Stomach smooth muscle (tissue), 2 donors: ENCODE measurements around the gene HCLS1.
"Not testable (repeated sequence)": the region's sequence is repeated elsewhere in the genome, so short reads cannot be mapped to it uniquely, and the experiment has no call there.

Source experiments
- H3K27ac ChIP-seq: one replicate; pipeline ENCODE4 v1.7.0; 2013; ENCODE audit warnings: mild to moderate bottlenecking, low read length, inconsistent platforms
- H3K27me3 ChIP-seq, 2 donors: one replicate each; pipeline ENCODE4 v1.7.0; 2013; ENCODE audit warnings: low read length in 2 of 2; ENCODE audit not compliant: insufficient read depth in 2 of 2, control insufficient read depth in 1 of 2
- H3K36me3 ChIP-seq, 2 donors: one replicate each; pipeline ENCODE4 v1.7.0; 2013; ENCODE audit warnings: low read length in 2 of 2; ENCODE audit not compliant: control insufficient read depth in 2 of 2, insufficient read depth in 2 of 2
- H3K4me1 ChIP-seq: one replicate; pipeline ENCODE4 v1.7.0; 2013; ENCODE audit warnings: low read length; ENCODE audit not compliant: control insufficient read depth, insufficient read depth
- H3K4me3 ChIP-seq, 2 donors: one replicate each; pipeline ENCODE4 v1.7.0; 2013; ENCODE audit warnings: low read length in 2 of 2
- H3K9ac ChIP-seq, 2 donors: one replicate each; pipeline ENCODE4 v1.7.0; 2013; ENCODE audit warnings: low read length in 2 of 2, mild to moderate bottlenecking in 1 of 2
- H3K9me3 ChIP-seq, 2 donors: one replicate each; pipeline ENCODE4 v1.7.0; 2013; ENCODE audit warnings: low read length in 2 of 2; ENCODE audit not compliant: control insufficient read depth in 2 of 2
- donor health status: healthy.
- donor health status: Pancreatic carcinoma.

The HCLS1 gene

DNA sequence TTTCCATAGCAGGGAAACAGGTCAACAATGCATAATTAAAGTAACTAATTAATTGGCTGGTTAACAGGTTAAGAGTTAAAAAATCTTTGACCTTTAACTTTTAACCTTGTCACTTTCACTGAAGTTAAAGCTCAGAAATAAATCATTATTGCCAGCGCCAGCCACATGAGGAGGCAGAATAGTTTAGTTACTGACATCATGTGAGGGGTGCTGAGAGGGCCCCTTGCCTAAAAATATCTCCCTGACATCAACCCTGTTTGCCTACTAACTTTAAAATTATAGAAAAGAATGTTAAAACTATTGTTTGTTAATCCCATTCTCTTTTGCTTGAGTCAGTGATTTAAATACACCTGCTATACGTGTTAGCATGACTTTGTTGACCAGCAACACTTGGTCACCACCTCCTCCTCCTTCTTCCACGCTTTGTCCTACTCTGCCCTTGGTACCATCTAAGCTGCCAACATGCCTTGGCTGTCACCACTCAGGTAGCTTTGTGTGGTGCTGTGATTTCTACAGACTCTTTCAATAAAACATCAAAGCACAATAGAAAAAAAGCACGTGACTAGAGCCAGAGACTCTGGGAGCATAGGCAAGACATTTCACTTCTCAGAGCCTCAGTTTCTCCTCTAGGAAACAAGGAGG, 64.8 kb downstream of the HCLS1 start:
- no peaks in the 10 kb centered on the region for H3K27me3 ChIP-seq
- no peak overlapping the region for H3K27ac ChIP-seq
- H3K9me3 ChIP-seq, result no peaks in the 10 kb centered on the region
- no peak overlapping the region for H3K4me3 ChIP-seq
- peaks cover 5% of the 10 kb centered on the region for H3K4me1 ChIP-seq
- no peaks in the 10 kb centered on the region for H3K36me3 ChIP-seq
- no peak overlapping the region for H3K9ac ChIP-seq

DNA sequence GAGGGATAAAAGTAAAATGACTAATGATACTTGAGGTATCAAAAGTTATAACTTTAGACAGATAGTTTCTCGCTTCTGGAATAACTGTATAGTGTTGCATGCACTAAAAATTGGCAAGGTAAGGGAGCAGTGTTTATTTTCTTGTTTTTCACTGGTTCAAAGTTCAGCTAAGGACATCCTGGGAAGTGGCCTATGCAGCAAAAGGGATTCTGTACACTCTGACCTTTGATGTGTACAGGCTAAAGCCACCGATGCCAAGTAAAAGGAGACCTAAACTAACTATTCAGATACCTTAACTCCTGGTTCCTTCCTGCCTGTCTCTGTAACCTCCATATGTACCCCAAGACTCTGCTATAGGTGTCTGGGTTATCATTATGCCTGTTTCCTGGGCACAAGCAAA, 65.9 kb downstream of the HCLS1 start:
- H3K9ac ChIP-seq, result no peak overlapping the region
- no peaks in the 10 kb centered on the region for H3K27me3 ChIP-seq
- no peaks in the 10 kb centered on the region for H3K36me3 ChIP-seq
- H3K4me3 ChIP-seq, result no peak overlapping the region
- peaks cover 5% of the 10 kb centered on the region for H3K4me1 ChIP-seq
- no peaks in the 10 kb centered on the region for H3K9me3 ChIP-seq
- no peak overlapping the region for H3K27ac ChIP-seq

DNA sequence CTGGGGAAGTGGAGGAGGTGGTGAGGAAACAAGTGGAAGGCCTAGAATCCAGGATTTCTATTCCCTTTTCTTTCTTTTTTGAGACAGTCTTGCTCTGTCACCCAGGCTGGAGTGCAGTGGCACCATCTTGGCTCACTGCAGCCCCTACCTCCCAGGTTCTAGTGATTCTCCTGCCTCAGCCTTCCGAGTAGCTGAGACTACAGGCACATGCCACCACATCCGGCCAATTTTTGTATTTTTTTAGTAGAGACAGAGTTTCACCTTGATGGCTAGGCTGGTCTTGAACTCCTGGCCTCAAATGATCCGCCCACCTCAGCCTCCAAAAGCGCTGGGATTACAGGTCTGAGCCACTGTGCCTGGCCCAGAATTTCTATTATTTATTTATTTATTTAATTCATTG, 66.9 kb downstream of the HCLS1 start:
- not testable (repeated sequence) for H3K27ac ChIP-seq, H3K9ac ChIP-seq, H3K4me1 ChIP-seq, H3K4me3 ChIP-seq, H3K36me3 ChIP-seq, H3K9me3 ChIP-seq, H3K27me3 ChIP-seq

DNA sequence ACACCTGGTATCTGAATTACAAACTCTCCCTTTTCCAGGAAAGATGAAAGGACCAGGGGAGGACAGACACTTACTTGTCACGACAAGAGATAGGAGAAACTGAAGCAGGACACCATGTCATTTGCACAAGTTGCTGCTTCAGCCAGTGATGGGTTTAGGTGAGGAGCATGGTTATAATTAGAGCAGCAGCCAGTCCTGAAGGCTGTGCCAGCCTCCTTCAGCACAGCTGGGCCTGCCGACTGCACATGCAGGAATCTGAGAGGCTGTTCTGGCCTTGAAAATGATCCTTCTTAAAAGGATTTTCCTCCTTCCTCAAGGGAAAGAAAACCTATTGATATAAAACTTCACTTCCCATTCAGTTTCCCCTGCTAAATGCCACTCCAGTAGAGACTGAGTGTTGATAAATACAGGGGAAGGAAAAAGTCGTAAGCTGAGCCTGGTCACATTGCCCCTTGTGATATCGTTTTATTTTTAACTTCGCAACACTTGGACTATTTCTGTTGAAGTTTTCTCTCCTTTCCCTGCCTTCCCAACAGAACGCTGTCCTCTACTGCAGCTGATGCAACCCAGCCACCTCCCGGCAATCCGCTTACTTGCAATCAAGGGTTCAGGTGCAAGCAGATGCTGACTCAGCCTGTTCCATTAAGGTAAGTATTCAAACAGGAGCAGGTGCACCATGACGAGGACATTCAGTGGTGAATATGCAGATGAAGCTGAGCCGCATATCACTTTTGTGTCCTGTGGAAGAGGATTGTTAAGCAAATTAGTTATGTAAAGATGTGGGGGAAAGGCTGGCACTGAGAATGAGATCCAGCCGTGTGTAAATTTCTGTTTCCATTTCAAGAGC, 67.6 kb downstream of the HCLS1 start, which contains the start of gene FBXO40:
TSS of gene FBXO40 (plus strand) at position 524 of the 847 bp plus-strand sequence. CDS start 27,197 bp downstream, outside the sequence.
- Histone ChIP-seq H3K36me3 (no peaks in the 10 kb centered on the region), H3K9me3 (no peaks in the 10 kb centered on the region), H3K4me3 (peak within 1 kb of the TSS; percentile 4 to 40), H3K27ac (peak within 1 kb of the TSS; percentile 18), H3K4me1 (peaks cover 5% of the 10 kb centered on the region), H3K9ac (peak within 1 kb of the TSS in 1 of 2 donors; percentile 36), H3K27me3 (no peaks in the 10 kb centered on the region)

DNA sequence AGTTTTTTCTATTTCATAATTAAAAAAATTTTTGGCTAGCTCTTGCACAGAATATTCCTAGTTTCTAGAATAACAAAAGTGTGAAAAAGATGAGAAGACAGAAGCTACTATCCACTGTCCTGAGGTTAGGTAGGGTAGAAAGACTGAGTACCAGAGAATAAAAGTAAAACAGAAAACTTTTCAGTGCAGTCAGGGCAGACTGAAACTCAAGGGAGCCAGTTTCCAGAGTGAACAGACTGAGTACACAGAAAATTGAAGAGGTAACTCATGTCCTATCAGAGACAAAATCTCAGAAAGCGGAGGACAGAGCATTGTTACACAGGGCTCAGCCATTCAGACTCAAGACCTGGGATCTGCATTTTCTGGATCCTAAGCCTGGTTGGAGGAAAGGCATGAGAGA, 76.3 kb downstream of the HCLS1 start:
- Histone ChIP-seq H3K4me1 (no peaks in the 10 kb centered on the region), H3K36me3 (no peaks in the 10 kb centered on the region), H3K27ac (no peak overlapping the region), H3K9ac (no peak overlapping the region), H3K27me3 (peaks cover 0 to 2% of the 10 kb centered on the region in 2 donors), H3K4me3 (no peak overlapping the region), H3K9me3 (no peaks in the 10 kb centered on the region)

DNA sequence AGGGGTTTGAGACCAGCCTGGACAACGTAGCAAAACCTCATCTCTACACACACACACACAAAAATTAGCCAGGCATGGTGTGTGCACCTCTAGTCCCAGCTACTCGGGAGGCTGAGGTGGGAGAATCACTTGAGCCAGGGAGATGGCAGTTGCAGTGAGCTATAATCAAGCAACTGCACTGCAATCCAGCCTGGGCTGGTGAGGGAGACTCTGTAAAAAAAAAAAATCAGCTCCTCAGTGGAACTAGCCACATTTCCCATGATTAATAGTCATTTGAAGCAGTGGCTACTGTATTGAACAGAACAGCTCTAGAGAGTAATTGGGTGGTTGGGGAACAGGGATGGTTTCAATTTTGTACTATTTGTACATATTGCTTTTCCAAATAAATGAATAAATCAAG, 79.0 kb downstream of the HCLS1 start:
- no peak overlapping the region for H3K4me3 ChIP-seq
- peaks cover 0 to 2% of the 10 kb centered on the region in 2 donors for H3K27me3 ChIP-seq
- no peaks in the 10 kb centered on the region for H3K9me3 ChIP-seq
- no peaks in the 10 kb centered on the region for H3K36me3 ChIP-seq
- no peaks in the 10 kb centered on the region for H3K4me1 ChIP-seq
- H3K27ac ChIP-seq, result no peak overlapping the region
- H3K9ac ChIP-seq, result no peak overlapping the region
